Liver (tissue), 9 donors: ENCODE data around the gene TJAP1. TPM values are rescaled to one million over a fixed set of nuclear protein-coding genes. Genes with fewer than 3 reads are reported as not detected.

ENCODE experiments used
- DNase-seq: peaks from one replicate; pipeline ENCODE4 v3.0.0-alpha.2; 2017; ENCODE audit warnings: low spot score
- H3K27ac ChIP-seq, 2 donors: one replicate each; pipeline ENCODE4 v1.7.0; 2013; ENCODE audit warnings: inconsistent platforms in 2 of 2, low read length in 2 of 2, control low read depth in 1 of 2, low read depth in 1 of 2, mild to moderate bottlenecking in 1 of 2
- H3K27me3 ChIP-seq, 4 donors: one replicate each; pipeline versions ENCODE4 v1.6.1 to v1.7.0; 2013; ENCODE audit warnings: low read length in 3 of 4, inconsistent platforms in 1 of 4, mild to moderate bottlenecking in 1 of 4, moderate library complexity in 1 of 4; ENCODE audit not compliant: control insufficient read depth in 4 of 4, insufficient read depth in 4 of 4
- H3K36me3 ChIP-seq, 4 donors: one replicate each; pipeline versions ENCODE4 v1.6.1 to v1.7.0; 2013; ENCODE audit warnings: low read length in 3 of 4, mild to moderate bottlenecking in 3 of 4, low read depth in 1 of 4, moderate library complexity in 1 of 4; ENCODE audit not compliant: control insufficient read depth in 4 of 4, insufficient read depth in 3 of 4
- H3K4me1 ChIP-seq, 4 donors: one replicate each; pipeline versions ENCODE4 v1.6.1 to v1.7.0; 2013; ENCODE audit warnings: low read length in 3 of 4, mild to moderate bottlenecking in 3 of 4, moderate library complexity in 1 of 4; ENCODE audit not compliant: control insufficient read depth in 4 of 4, insufficient read depth in 4 of 4
- H3K4me3 ChIP-seq, 3 donors: one replicate each; pipeline versions ENCODE4 v1.6.1 to v1.7.0; 2013; ENCODE audit warnings: low read length in 3 of 3, control low read depth in 1 of 3, low read depth in 1 of 3, mild to moderate bottlenecking in 1 of 3
- H3K9ac ChIP-seq, 2 donors: one replicate each; pipeline ENCODE4 v1.7.0; 2013; ENCODE audit warnings: low read length in 2 of 2, mild to moderate bottlenecking in 2 of 2, moderate library complexity in 2 of 2, control low read depth in 1 of 2, low read depth in 1 of 2
- H3K9me3 ChIP-seq, 4 donors: one replicate each; pipeline versions ENCODE4 v1.6.1 to v1.7.0; 2013; ENCODE audit warnings: low read length in 3 of 4; ENCODE audit not compliant: control insufficient read depth in 4 of 4
- ATF3 ChIP-seq: IDR thresholded peaks from 2 replicates; pipeline ENCODE4 v1.6.1; 2016; ENCODE audit warnings: antibody characterized with exemption
- CTCF ChIP-seq: fragments of 150-350 bp; IDR thresholded peaks from 2 replicates; pipeline ENCODE4 v1.5.1; 2017; ENCODE audit warnings: improper control_type of control experiment, low read depth, low read length; ENCODE audit not compliant: missing input control
- EGR1 ChIP-seq, 2 donors: IDR thresholded peaks; 2 replicates each; pipeline ENCODE4 v1.6.1; 2016 to 2018; ENCODE audit warnings: antibody characterized with exemption in 2 of 2, low read depth in 2 of 2
- FOXA1 ChIP-seq: IDR thresholded peaks from 2 replicates; pipeline ENCODE4 v1.6.1; 2016; ENCODE audit warnings: antibody characterized with exemption
- FOXA2 ChIP-seq: IDR thresholded peaks from 2 replicates; pipeline ENCODE4 v1.6.1; 2016; ENCODE audit warnings: antibody characterized with exemption
- HNF4A ChIP-seq, 2 donors: conservative IDR thresholded peaks; 2 replicates each; pipeline ENCODE4 v1.6.1; 2016; ENCODE audit warnings: antibody characterized with exemption in 2 of 2, mild to moderate bottlenecking in 2 of 2
- HNF4G ChIP-seq: IDR thresholded peaks from 2 replicates; pipeline ENCODE4 v1.6.1; 2016; ENCODE audit warnings: antibody characterized with exemption
- JUND ChIP-seq, 2 donors: IDR thresholded peaks; 2 replicates each; pipeline ENCODE4 v1.6.1; 2016; ENCODE audit warnings: antibody characterized with exemption in 2 of 2
- MAX ChIP-seq: IDR thresholded peaks from 2 replicates; pipeline ENCODE4 v1.6.1; 2016; ENCODE audit warnings: antibody characterized with exemption
- NR2F2 ChIP-seq: IDR thresholded peaks from 2 replicates; pipeline ENCODE4 v1.6.1; 2016; ENCODE audit warnings: antibody characterized with exemption
- RAD21 ChIP-seq, 2 donors: IDR thresholded peaks; 2 replicates each; pipeline ENCODE4 v1.6.1; 2016; ENCODE audit warnings: antibody characterized with exemption in 2 of 2, mild to moderate bottlenecking in 2 of 2
- RXRA ChIP-seq, 2 donors: IDR thresholded peaks; 2 replicates each; pipeline ENCODE4 v1.6.1; 2017 to 2018; ENCODE audit warnings: antibody characterized with exemption in 2 of 2, mild to moderate bottlenecking in 1 of 2
- SP1 ChIP-seq: IDR thresholded peaks from 2 replicates; pipeline ENCODE4 v1.6.1; 2018; ENCODE audit warnings: antibody characterized with exemption, mild to moderate bottlenecking
- YY1 ChIP-seq: IDR thresholded peaks from 2 replicates; pipeline ENCODE4 v1.6.1; 2016; ENCODE audit warnings: antibody characterized with exemption, mild to moderate bottlenecking
- WGBS: extraction: QIAGEN DNeasy Blood & Tissue Kit; methylation state at CpG from one replicate; pipeline ENCODE4 v1.1.7; 2013; 5-methylcytosine and 5-hydroxymethylcytosine counted together
- polyA plus RNA-seq, 2 donors: library from polyadenylated mRNA; stranded (reverse) in 1 of 2; unstranded in 1 of 2; fragments of 200-250 nt in 1 of 2; fragments of >200 nt in 1 of 2; fragmentation: Nextera tagmentation in 1 of 2; extraction: Ambion mirVana in 1 of 2; gene quantifications; one replicate each; pipeline versions ENCODE4 v1.2.1 to v1.2.3, GENCODE V29; 2013 to 2015
- total RNA-seq, 2 donors: library from RNA; depleted of rRNA; stranded (reverse); fragments of >200 nt; gene quantifications; one replicate each; pipeline ENCODE4 v1.2.3, GENCODE V29; 2014
- TF ChIP-seq, protein P1 (sequence below): IDR thresholded peaks from 2 replicates; pipeline ENCODE4 v1.6.1; 2016; ENCODE audit warnings: antibody characterized with exemption, mild to moderate bottlenecking
- donor health status: healthy.
- donor health status: healthy.
- donor health status: healthy.
- donor health status: healthy.
- donor health status: healthy.

The TJAP1 gene
- total and polyA plus RNA-seq, 4 donors: 6.9 to 10.3 (median 7.8) TPM

DNA sequence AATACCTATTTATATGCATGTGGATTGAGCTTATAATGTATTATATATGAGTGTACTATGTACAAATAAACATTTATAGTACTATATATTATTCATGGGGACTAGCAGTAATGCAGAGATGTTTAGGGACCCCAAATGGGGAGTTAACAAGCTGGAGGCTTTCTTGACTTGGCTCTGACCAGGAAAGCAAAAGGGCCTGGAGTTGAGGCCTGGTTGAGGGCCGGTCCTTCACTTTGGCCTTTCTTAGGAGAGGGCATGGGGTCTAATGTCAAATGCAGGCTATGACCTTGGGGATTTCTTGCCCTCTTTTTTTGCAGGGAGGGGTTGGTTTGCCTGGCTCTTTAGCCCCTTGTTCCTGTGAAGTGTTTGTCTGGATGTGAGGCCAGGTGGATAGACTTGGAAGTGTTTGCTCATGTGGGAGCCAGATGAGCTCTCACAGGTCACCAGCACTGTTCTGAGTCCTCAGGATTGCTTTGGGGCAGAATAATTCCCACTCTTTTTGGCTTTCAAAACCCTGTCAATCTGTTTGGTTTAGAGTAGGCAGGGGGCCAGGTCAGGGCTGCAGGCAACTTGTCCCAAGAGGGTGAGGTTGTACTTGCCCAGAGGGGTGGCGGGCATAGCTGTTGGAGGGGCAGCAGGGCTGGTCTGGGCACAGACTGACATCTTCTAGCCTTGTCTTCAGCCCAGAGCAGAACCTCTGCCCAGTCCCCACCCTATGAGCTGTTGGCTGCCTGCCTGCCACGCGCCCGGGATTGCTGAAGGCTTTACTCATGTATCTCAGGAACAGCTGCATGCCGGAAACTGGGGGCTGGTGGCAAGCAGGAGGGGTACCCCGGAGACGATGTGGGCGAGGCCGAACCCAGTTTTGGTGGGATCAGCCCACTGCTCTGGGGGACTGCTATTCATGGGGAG is 14.6 kb downstream of the TJAP1 start:
- peaks cover 10 to 35% (median 25%) of the 10 kb centered on the region in 4 donors for H3K4me1 ChIP-seq
- DNase-seq: no peak
- H3K27ac ChIP-seq: peak overlapping the region in 1 of 2 donors; percentile 41
- no peaks in the 10 kb centered on the region for H3K27me3 ChIP-seq
- WGBS: 67% methylated on average over 10 of the region's 10 CpGs
- H3K36me3 ChIP-seq: no peaks in the 10 kb centered on the region
- no peak for TF ChIP-seq YY1
- peak in 1 of 2 donors; percentile 8 for TF ChIP-seq HNF4A (conservative IDR thresholded peaks at IDR 0.05)
- no peaks in the 10 kb centered on the region for H3K9me3 ChIP-seq
- H3K4me3 ChIP-seq: no peak overlapping the region
- H3K9ac ChIP-seq: no peak overlapping the region

- Histone ChIP-seq H3K9me3 (no peaks in the 10 kb centered on the region), H3K4me3 (no peak overlapping the region), H3K4me1 (peaks cover 10 to 37% (median 28%) of the 10 kb centered on the region in 4 donors), H3K27me3 (no peaks in the 10 kb centered on the region), H3K27ac (no peak overlapping the region), H3K36me3 (no peaks in the 10 kb centered on the region), H3K9ac (no peak overlapping the region)
- TF ChIP-seq EGR1 (IDR thresholded peaks at IDR 0.05; ENCODE audit: low read depth in 2 of 2): no peak
- TF ChIP-seq ATF3: no peak
- no peak for TF ChIP-seq CTCF
- TF ChIP-seq RXRA (IDR thresholded peaks at IDR 0.05): no peak
- TF ChIP-seq RAD21 (IDR thresholded peaks at IDR 0.05): no peak
- no peak for TF ChIP-seq HNF4A (conservative IDR thresholded peaks at IDR 0.05)
- no peak for TF ChIP-seq JUND (IDR thresholded peaks at IDR 0.05)
- TF ChIP-seq YY1: no peak
- no peak for TF ChIP-seq NR2F2
- no peak for TF ChIP-seq SP1
- TF ChIP-seq MAX: no peak
- no peak for TF ChIP-seq FOXA1
- no peak for TF ChIP-seq FOXA2
- no peak for TF ChIP-seq HNF4G
- TF ChIP-seq, protein P1, sequence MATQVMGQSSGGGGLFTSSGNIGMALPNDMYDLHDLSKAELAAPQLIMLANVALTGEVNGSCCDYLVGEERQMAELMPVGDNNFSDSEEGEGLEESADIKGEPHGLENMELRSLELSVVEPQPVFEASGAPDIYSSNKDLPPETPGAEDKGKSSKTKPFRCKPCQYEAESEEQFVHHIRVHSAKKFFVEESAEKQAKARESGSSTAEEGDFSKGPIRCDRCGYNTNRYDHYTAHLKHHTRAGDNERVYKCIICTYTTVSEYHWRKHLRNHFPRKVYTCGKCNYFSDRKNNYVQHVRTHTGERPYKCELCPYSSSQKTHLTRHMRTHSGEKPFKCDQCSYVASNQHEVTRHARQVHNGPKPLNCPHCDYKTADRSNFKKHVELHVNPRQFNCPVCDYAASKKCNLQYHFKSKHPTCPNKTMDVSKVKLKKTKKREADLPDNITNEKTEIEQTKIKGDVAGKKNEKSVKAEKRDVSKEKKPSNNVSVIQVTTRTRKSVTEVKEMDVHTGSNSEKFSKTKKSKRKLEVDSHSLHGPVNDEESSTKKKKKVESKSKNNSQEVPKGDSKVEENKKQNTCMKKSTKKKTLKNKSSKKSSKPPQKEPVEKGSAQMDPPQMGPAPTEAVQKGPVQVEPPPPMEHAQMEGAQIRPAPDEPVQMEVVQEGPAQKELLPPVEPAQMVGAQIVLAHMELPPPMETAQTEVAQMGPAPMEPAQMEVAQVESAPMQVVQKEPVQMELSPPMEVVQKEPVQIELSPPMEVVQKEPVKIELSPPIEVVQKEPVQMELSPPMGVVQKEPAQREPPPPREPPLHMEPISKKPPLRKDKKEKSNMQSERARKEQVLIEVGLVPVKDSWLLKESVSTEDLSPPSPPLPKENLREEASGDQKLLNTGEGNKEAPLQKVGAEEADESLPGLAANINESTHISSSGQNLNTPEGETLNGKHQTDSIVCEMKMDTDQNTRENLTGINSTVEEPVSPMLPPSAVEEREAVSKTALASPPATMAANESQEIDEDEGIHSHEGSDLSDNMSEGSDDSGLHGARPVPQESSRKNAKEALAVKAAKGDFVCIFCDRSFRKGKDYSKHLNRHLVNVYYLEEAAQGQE: no peak
- 91% methylated on average over 3 of the region's 3 CpGs for WGBS
- DNase-seq: no peak
Observed at GRCh38 chr6:43492673-43493072, 15.3 kb downstream of the TJAP1 start.
